ENCODE data around the gene TPSB2. TPM values are rescaled to one million over a fixed set of nuclear protein-coding genes. Genes with fewer than 3 reads are reported as not detected.

The TPSB2 gene
- total RNA-seq, 1 experiment from 2014 or later: not detected

DNA sequence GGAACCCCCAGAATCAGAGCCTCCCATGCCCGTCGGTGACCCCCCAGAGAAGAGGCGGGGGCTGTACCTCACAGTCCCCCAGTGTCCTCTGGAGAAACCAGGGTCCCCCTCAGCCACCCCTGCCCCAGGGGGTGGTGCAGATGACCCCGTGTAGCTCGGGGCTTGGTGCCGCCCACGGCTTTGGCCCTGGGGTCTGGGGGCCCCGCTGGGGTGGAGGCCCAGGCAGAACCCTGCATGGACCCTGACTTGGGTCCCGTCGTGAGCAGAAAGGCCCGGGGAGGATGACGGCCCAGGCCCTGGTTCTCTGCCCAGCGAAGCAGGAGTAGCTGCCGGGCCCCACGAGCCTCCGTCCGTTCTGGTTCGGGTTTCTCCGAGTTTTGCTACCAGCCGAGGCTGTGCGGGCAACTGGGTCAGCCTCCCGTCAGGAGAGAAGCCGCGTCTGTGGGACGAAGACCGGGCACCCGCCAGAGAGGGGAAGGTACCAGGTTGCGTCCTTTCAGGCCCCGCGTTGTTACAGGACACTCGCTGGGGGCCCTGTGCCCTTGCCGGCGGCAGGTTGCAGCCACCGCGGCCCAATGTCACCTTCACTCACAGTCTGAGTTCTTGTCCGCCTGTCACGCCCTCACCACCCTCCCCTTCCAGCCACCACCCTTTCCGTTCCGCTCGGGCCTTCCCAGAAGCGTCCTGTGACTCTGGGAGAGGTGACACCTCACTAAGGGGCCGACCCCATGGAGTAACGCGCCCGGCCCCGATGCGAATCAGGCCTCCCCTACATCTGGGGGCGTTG is 8.9 kb downstream of the TPSB2 start:
- CTCF ChIA-PET: no interaction called here
- intact Hi-C loops (cut with micrococcal nuclease): no loop called here

More for the DNA sequence above, 8.9 kb downstream of the TPSB2 start:
- H3K9me3 ChIP-seq (ENCODE audit: control insufficient read depth in 1 of 2, insufficient read depth in 1 of 2, low read depth in 1 of 2, low read length in 2 of 2): no peaks in the 10 kb centered on the region
- no peaks in the 10 kb centered on the region for H4K20me1 ChIP-seq (ENCODE audit: insufficient read depth)
- H3K27me3 ChIP-seq (ENCODE audit: insufficient read depth, low read length): no peaks in the 10 kb centered on the region
- no peak overlapping the region for H2AFZ ChIP-seq (ENCODE audit: low read depth, low read length, poor library complexity, severe bottlenecking)
- DNase-seq (ENCODE audit: low read depth, low spot score) (no peak), ATAC-seq (no peak)
- no peak overlapping the region for H3K9ac ChIP-seq (ENCODE audit: low read length)
- no peak for TF ChIP-seq YY1 (IDR thresholded peaks at IDR 0.05; ENCODE audit: extremely low read depth, insufficient replicate concordance, low read depth, low read length)
- no peak for TF ChIP-seq POLR2A (IDR thresholded peaks at IDR 0.05; ENCODE audit: borderline replicate concordance, extremely low read depth, insufficient read depth, insufficient read length)
- TF ChIP-seq, protein P1, sequence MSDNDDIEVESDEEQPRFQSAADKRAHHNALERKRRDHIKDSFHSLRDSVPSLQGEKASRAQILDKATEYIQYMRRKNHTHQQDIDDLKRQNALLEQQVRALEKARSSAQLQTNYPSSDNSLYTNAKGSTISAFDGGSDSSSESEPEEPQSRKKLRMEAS (IDR thresholded peaks at IDR 0.05): no peak
- TF ChIP-seq ZNF274 (IDR thresholded peaks at IDR 0.05; ENCODE audit: low read depth, low read length): no peak
- TF ChIP-seq, protein P2, sequence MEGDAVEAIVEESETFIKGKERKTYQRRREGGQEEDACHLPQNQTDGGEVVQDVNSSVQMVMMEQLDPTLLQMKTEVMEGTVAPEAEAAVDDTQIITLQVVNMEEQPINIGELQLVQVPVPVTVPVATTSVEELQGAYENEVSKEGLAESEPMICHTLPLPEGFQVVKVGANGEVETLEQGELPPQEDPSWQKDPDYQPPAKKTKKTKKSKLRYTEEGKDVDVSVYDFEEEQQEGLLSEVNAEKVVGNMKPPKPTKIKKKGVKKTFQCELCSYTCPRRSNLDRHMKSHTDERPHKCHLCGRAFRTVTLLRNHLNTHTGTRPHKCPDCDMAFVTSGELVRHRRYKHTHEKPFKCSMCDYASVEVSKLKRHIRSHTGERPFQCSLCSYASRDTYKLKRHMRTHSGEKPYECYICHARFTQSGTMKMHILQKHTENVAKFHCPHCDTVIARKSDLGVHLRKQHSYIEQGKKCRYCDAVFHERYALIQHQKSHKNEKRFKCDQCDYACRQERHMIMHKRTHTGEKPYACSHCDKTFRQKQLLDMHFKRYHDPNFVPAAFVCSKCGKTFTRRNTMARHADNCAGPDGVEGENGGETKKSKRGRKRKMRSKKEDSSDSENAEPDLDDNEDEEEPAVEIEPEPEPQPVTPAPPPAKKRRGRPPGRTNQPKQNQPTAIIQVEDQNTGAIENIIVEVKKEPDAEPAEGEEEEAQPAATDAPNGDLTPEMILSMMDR (IDR thresholded peaks at IDR 0.05 in 2 of 3, conservative IDR thresholded peaks at IDR 0.05 in 1 of 3; ENCODE audit: borderline replicate concordance in 1 of 3, insufficient read depth in 1 of 3, low read depth in 2 of 3, low read length in 2 of 3): no peak
- TF ChIP-seq, protein P3, sequence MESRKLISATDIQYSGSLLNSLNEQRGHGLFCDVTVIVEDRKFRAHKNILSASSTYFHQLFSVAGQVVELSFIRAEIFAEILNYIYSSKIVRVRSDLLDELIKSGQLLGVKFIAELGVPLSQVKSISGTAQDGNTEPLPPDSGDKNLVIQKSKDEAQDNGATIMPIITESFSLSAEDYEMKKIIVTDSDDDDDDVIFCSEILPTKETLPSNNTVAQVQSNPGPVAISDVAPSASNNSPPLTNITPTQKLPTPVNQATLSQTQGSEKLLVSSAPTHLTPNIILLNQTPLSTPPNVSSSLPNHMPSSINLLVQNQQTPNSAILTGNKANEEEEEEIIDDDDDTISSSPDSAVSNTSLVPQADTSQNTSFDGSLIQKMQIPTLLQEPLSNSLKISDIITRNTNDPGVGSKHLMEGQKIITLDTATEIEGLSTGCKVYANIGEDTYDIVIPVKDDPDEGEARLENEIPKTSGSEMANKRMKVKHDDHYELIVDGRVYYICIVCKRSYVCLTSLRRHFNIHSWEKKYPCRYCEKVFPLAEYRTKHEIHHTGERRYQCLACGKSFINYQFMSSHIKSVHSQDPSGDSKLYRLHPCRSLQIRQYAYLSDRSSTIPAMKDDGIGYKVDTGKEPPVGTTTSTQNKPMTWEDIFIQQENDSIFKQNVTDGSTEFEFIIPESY (IDR thresholded peaks at IDR 0.05; ENCODE audit: extremely low read depth, insufficient replicate concordance, low read length): no peak
- no peak for TF ChIP-seq SRF (IDR thresholded peaks at IDR 0.05; ENCODE audit: low read depth)
- TF ChIP-seq EGR1 (IDR thresholded peaks at IDR 0.05; ENCODE audit: low read depth): no peak
- TF ChIP-seq JUND (IDR thresholded peaks at IDR 0.05): no peak
- TF ChIP-seq POLR2AphosphoS5 (IDR thresholded peaks at IDR 0.05; ENCODE audit: low read depth, low read length): no peak
- TF ChIP-seq SP1 (IDR thresholded peaks at IDR 0.05; ENCODE audit: low read depth): no peak
- no peak overlapping the region for H3K4me2 ChIP-seq (ENCODE audit: low read length)
- no peaks in the 10 kb centered on the region for H3K79me2 ChIP-seq (ENCODE audit: insufficient read depth, low read length)
- H3K27ac ChIP-seq (ENCODE audit: low read depth, low read length): no peak overlapping the region
- POLR2A ChIA-PET: no interaction called here
- H3K9me2 ChIP-seq (ENCODE audit: insufficient read depth): no peaks in the 10 kb centered on the region
- H3K36me3 ChIP-seq (ENCODE audit: control insufficient read depth in 1 of 2, insufficient read depth in 2 of 2, low read length in 2 of 2): no peaks in the 10 kb centered on the region; a peak in 1 of 4 replicates
- no peaks in the 10 kb centered on the region for H3K4me1 ChIP-seq (ENCODE audit: control insufficient read depth in 1 of 2, insufficient read depth in 2 of 2, low read length in 2 of 2)
- BruUV-seq (replicated peaks): no TSS peak
- H3K4me3 ChIP-seq (replicated peaks in 1 of 2; ENCODE audit: low read depth in 1 of 2, low read length in 2 of 2): no peak overlapping the region
- RAD21 ChIA-PET (ENCODE audit: low non-redundant PET in 1 of 2, low total read pairs in 2 of 2, uncharacterized antibody in 2 of 2, unreplicated experiment in 2 of 2): no interaction called here
